ENCODE results near the gene CLPX.

DNA sequence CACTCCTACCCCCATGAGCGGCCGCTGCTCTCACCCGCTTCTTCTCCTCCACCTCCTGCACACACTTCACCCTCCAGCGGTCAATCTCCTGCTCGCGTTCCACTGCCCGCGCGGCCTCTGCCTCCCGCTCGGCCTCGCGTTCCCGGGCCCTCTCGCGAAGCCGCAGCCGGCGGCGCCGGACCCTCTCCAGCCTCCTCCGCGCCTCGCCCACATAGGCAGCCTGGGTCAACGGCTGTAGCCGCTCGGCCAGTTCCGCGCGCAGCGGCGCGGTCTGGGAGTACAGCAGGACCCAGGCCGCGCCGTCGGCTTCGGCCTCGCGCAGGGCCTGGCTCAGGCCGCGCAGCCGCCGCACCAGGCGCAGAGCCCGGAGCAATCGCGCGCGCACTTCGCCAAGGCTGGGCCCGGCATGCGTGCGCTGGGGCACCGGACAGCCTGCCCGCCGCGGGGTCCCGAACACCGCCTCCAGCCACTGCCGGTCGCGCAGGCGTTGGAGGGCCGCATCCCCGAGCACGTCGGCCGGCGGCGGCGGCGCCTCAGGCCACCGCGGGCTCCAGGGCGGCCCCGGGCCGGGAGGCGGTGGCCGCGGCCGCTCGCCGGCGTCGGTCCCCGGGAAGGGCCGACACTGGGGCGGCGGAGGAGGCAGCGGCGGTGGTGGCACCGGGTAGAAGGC is 52.1 kb downstream of the CLPX start:
- TF ChIP-seq, protein P1, sequence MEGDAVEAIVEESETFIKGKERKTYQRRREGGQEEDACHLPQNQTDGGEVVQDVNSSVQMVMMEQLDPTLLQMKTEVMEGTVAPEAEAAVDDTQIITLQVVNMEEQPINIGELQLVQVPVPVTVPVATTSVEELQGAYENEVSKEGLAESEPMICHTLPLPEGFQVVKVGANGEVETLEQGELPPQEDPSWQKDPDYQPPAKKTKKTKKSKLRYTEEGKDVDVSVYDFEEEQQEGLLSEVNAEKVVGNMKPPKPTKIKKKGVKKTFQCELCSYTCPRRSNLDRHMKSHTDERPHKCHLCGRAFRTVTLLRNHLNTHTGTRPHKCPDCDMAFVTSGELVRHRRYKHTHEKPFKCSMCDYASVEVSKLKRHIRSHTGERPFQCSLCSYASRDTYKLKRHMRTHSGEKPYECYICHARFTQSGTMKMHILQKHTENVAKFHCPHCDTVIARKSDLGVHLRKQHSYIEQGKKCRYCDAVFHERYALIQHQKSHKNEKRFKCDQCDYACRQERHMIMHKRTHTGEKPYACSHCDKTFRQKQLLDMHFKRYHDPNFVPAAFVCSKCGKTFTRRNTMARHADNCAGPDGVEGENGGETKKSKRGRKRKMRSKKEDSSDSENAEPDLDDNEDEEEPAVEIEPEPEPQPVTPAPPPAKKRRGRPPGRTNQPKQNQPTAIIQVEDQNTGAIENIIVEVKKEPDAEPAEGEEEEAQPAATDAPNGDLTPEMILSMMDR (IDR thresholded peaks at IDR 0.05): no peak
- TF ChIP-seq EZH2 (IDR thresholded peaks at IDR 0.05) (peak; percentile 43), EZH2phosphoT487 (IDR thresholded peaks at IDR 0.05) (no peak)
